A549 (cell line): ENCODE measurements around the gene USP9X.

Source experiments
- EP300 ChIP-seq, 2 experiments: fragments of >200 bp; sonication (Bioruptor Twin); formaldehyde crosslinking; IDR thresholded peaks; 2 replicates in 1 of 2; 3 replicates in 1 of 2; pipeline ENCODE4 v1.6.1; 2016 to 2017
- JUNB ChIP-seq: fragments of >200 bp; sonication (Bioruptor Twin); formaldehyde crosslinking; IDR thresholded peaks from 2 replicates; pipeline ENCODE4 v1.6.1; 2016
- KDM1A ChIP-seq: fragments of 200-600 bp; sonication (generic); IDR thresholded peaks from 2 replicates; pipeline ENCODE4 v1.6.1; 2016; ENCODE audit warnings: low read depth, mild to moderate bottlenecking
- POLR2A ChIP-seq: IDR thresholded peaks from 2 replicates; pipeline ENCODE4 v1.6.1; 2012; ENCODE audit warnings: mild to moderate bottlenecking, low read length
- ZNF302 ChIP-seq: fragments of 250-450 bp; sonication (Bioruptor Pico); IDR thresholded peaks from 2 replicates; pipeline ENCODE4 v1.9.0; 2021; ENCODE audit warnings: inconsistent platforms, mild to moderate bottlenecking, moderate library complexity
- TF ChIP-seq, protein P1 (sequence below): fragments of >200 bp; sonication (Bioruptor Twin); formaldehyde crosslinking; IDR thresholded peaks from 3 replicates; pipeline ENCODE4 v1.5.1; 2016

DNA sequence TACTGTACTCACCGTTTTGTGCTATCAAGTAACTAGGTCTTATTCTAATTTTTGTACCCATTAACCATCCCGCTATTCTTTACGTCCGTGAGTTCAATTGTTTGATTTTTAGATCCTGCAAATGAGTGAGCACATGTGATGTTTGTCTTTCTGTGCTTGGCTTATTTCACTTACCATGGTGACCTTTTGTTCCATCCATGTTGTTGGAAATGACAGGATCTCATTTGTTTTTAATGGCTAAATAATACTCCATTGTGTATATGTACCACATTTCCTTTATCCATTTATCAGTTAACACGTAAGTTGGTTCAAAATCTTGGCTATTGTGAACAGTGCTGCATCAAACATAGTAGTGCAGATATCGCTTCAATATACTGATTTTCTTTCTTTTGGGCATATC is 48.3 kb downstream of the USP9X start:
- TF ChIP-seq ZNF302 (CRISPR knock-in tag) (no peak), POLR2A (no peak), JUNB (no peak), KDM1A (no peak), EP300 (IDR thresholded peaks at IDR 0.05) (no peak)
- TF ChIP-seq, protein P1, sequence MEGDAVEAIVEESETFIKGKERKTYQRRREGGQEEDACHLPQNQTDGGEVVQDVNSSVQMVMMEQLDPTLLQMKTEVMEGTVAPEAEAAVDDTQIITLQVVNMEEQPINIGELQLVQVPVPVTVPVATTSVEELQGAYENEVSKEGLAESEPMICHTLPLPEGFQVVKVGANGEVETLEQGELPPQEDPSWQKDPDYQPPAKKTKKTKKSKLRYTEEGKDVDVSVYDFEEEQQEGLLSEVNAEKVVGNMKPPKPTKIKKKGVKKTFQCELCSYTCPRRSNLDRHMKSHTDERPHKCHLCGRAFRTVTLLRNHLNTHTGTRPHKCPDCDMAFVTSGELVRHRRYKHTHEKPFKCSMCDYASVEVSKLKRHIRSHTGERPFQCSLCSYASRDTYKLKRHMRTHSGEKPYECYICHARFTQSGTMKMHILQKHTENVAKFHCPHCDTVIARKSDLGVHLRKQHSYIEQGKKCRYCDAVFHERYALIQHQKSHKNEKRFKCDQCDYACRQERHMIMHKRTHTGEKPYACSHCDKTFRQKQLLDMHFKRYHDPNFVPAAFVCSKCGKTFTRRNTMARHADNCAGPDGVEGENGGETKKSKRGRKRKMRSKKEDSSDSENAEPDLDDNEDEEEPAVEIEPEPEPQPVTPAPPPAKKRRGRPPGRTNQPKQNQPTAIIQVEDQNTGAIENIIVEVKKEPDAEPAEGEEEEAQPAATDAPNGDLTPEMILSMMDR = no peak
